GM23338 (cell line): Measurements from ENCODE around the gene KCNAB1. TPM values are rescaled to one million over a fixed set of nuclear protein-coding genes. Genes with fewer than 3 reads are reported as not detected.

Experiments used
- ATAC-seq: fragments of 200-7000 bp; cut with Tn5 transposase; 3 replicates; pipeline ENCODE4 v1.9.1; 2020
- DNase-seq: peaks from one replicate; pipeline ENCODE4 v3.0.0-alpha.2; 2015; ENCODE audit warnings: low spot score
- H2AFZ ChIP-seq: fragments of 200-600 bp; sonication (generic); 2 replicates; pipeline ENCODE4 v1.8.0; 2016; ENCODE audit warnings: antibody characterized with exemption, mild to moderate bottlenecking, moderate library complexity
- H3F3A ChIP-seq: fragments of 200-600 bp; sonication (generic); replicated peaks from 2 replicates; pipeline ENCODE4 v1.8.0; 2017; ENCODE audit warnings: antibody characterized with exemption, mixed run types, low read depth
- H3K27ac ChIP-seq: fragments of 200-600 bp; sonication (generic); 2 replicates; pipeline ENCODE4 v1.6.1; 2016; ENCODE audit warnings: low read depth
- H3K27me3 ChIP-seq: fragments of 200-600 bp; sonication (generic); 2 replicates; pipeline ENCODE4 v1.8.0; 2016; ENCODE audit warnings: mild to moderate bottlenecking, mixed run types, moderate library complexity; ENCODE audit not compliant: insufficient read depth
- H3K36me3 ChIP-seq: fragments of 200-600 bp; sonication (generic); 2 replicates; pipeline ENCODE4 v1.8.0; 2016; ENCODE audit warnings: mild to moderate bottlenecking; ENCODE audit not compliant: insufficient read depth
- H3K4me1 ChIP-seq: fragments of 200-600 bp; sonication (generic); 2 replicates; pipeline ENCODE4 v1.8.0; 2016; ENCODE audit warnings: mild to moderate bottlenecking, moderate library complexity; ENCODE audit not compliant: insufficient read depth
- H3K4me2 ChIP-seq: fragments of 200-600 bp; sonication (generic); 2 replicates; pipeline ENCODE4 v1.7.1; 2017; ENCODE audit warnings: mixed run types
- H3K4me3 ChIP-seq: fragments of 200-600 bp; sonication (generic); 2 replicates; pipeline ENCODE4 v1.6.1; 2016; ENCODE audit warnings: mixed run types
- H3K79me2 ChIP-seq: fragments of 200-600 bp; sonication (generic); replicated peaks from 2 replicates; pipeline ENCODE4 v1.8.0; 2017; ENCODE audit warnings: mild to moderate bottlenecking; ENCODE audit not compliant: insufficient read depth
- H3K9me2 ChIP-seq: fragments of 200-600 bp; sonication (generic); 2 replicates; pipeline ENCODE4 v1.8.0; 2017; ENCODE audit not compliant: insufficient read depth
- H4K20me1 ChIP-seq: fragments of 200-600 bp; sonication (generic); replicated peaks from 2 replicates; pipeline ENCODE4 v1.8.0; 2017; ENCODE audit warnings: mild to moderate bottlenecking; ENCODE audit not compliant: insufficient read depth
- H3K27ac Mint-ChIP-seq: 2 replicates; pipeline ENCODE4 v1.8.0; 2020; ENCODE audit warnings: inconsistent platforms, mild to moderate bottlenecking, moderate library complexity, mixed read lengths
- H3K27me3 Mint-ChIP-seq: 3 replicates; pipeline ENCODE4 v1.8.0; 2022; ENCODE audit warnings: low read depth, mild to moderate bottlenecking, moderate library complexity, mixed read lengths, inconsistent platforms; ENCODE audit not compliant: insufficient read depth, poor library complexity
- H3K36me3 Mint-ChIP-seq: 3 replicates; pipeline ENCODE4 v1.8.0; 2021; ENCODE audit warnings: low read depth, mild to moderate bottlenecking, inconsistent platforms, moderate library complexity, mixed read lengths
- H3K4me1 Mint-ChIP-seq: 3 replicates; pipeline ENCODE4 v1.8.0; 2020; ENCODE audit warnings: mild to moderate bottlenecking, inconsistent platforms, mixed read lengths
- H3K4me3 Mint-ChIP-seq: 3 replicates; pipeline ENCODE4 v1.8.0; 2021; ENCODE audit warnings: moderate library complexity, mild to moderate bottlenecking, inconsistent platforms, mixed read lengths
- H3K9me3 Mint-ChIP-seq: 3 replicates; pipeline ENCODE4 v1.8.0; 2020; ENCODE audit warnings: moderate library complexity, mild to moderate bottlenecking, inconsistent platforms, mixed read lengths
- CREB1 ChIP-seq: fragments of 250-450 bp; sonication (Bioruptor Pico); IDR thresholded peaks from 2 replicates; pipeline ENCODE4 v1.5.0; 2020; ENCODE audit warnings: low read depth, mild to moderate bottlenecking, moderate library complexity
- CTCF ChIP-seq, 2 experiments: fragments of 200-600 bp in 1 of 2; sonication (generic) in 1 of 2; conservative IDR thresholded peaks; 2 replicates each; pipeline versions ENCODE4 v1.5.1 to v1.6.1; 2016 to 2017; ENCODE audit warnings: antibody characterized with exemption in 2 of 2, low read depth in 2 of 2, mild to moderate bottlenecking in 2 of 2, moderate library complexity in 1 of 2
- ETS1 ChIP-seq: IDR thresholded peaks from 2 replicates; pipeline ENCODE4 v1.6.1; 2016; ENCODE audit warnings: antibody characterized with exemption
- EZH2 ChIP-seq: fragments of 200-600 bp; sonication (generic); IDR thresholded peaks from one replicate; pipeline ENCODE4 v1.8.0; 2017; ENCODE audit warnings: antibody characterized with exemption, mild to moderate bottlenecking, low read depth; ENCODE audit not compliant: unreplicated experiment
- EZH2phosphoT487 ChIP-seq: fragments of 200-600 bp; sonication (generic); IDR thresholded peaks from one replicate; pipeline ENCODE4 v1.8.1; 2018; ENCODE audit warnings: antibody characterized with exemption; ENCODE audit not compliant: unreplicated experiment
- JUNB ChIP-seq: IDR thresholded peaks from one replicate; pipeline ENCODE4 v1.6.1; 2016; ENCODE audit warnings: antibody characterized with exemption; ENCODE audit not compliant: unreplicated experiment
- NANOG ChIP-seq: IDR thresholded peaks from 2 replicates; pipeline ENCODE4 v1.6.1; 2016; ENCODE audit warnings: antibody characterized with exemption, borderline replicate concordance
- POLR2AphosphoS5 ChIP-seq: IDR thresholded peaks from 2 replicates; pipeline ENCODE4 v1.6.1; 2016; ENCODE audit warnings: antibody characterized with exemption, low read depth
- REST ChIP-seq: IDR thresholded peaks from one replicate; pipeline ENCODE4 v1.6.1; 2018; ENCODE audit warnings: antibody characterized with exemption; ENCODE audit not compliant: unreplicated experiment
- STAT1 ChIP-seq: IDR thresholded peaks from one replicate; pipeline ENCODE4 v1.6.1; 2016; ENCODE audit warnings: antibody characterized with exemption; ENCODE audit not compliant: unreplicated experiment
- ZNF114 ChIP-seq: fragments of 250-450 bp; sonication (Bioruptor Pico); IDR thresholded peaks from 2 replicates; pipeline ENCODE4 v1.5.0; 2020; ENCODE audit warnings: mild to moderate bottlenecking, moderate library complexity
- ZNF331 ChIP-seq: fragments of 250-450 bp; sonication (Bioruptor Pico); IDR thresholded peaks from 2 replicates; pipeline ENCODE4 v1.5.0; 2020; ENCODE audit warnings: low read depth, mild to moderate bottlenecking, moderate library complexity
- polyA plus RNA-seq: library from polyadenylated mRNA; unstranded; fragments of >200 nt; fragmentation: Nextera tagmentation; extraction: Ambion mirVana; gene quantifications from 2 replicates; pipeline ENCODE4 v1.2.1, GENCODE V29; 2016
- total RNA-seq: library from RNA; depleted of rRNA; stranded (reverse); fragments of >200 nt; shearing (Covaris generic); gene quantifications from 2 replicates; pipeline ENCODE4 v1.2.3, GENCODE V29; 2014

KCNAB1 gene
- total and polyA plus RNA-seq, 2 experiments from 2014 or later, result 0.69 to 2.6 TPM

- no peak for TF ChIP-seq REST
Observed at GRCh38 chr3:156126467-156126866, 6.1 kb downstream of the KCNAB1 start (continued).

GRCh38 chr3:156131241-156131640, 10.9 kb downstream of the KCNAB1 start:
- H3K4me1 ChIP-seq, result no peaks in the 10 kb centered on the region
- no peak for TF ChIP-seq EZH2
- TF ChIP-seq ZNF114 (CRISPR knock-in tag), result no peak
- no peaks in the 10 kb centered on the region for H4K20me1 ChIP-seq
- no peaks in the 10 kb centered on the region for H3K36me3 ChIP-seq
- no peak overlapping the region for H3K4me3 Mint-ChIP-seq
- H3K36me3 Mint-ChIP-seq, result no peaks in the 10 kb centered on the region
- ATAC-seq (no peak), DNase-seq (no peak)
- no peaks in the 10 kb centered on the region for H3K27me3 ChIP-seq
- H3K27ac Mint-ChIP-seq, result no peak overlapping the region
- peaks cover 3% of the 10 kb centered on the region for H3K27me3 Mint-ChIP-seq
- peak overlapping the region; percentile 57; the same call in 1 of the 2 replicates for H2AFZ ChIP-seq
- H3F3A ChIP-seq, result no peaks in the 10 kb centered on the region
- H3K4me1 Mint-ChIP-seq, result no peaks in the 10 kb centered on the region
- H3K9me3 Mint-ChIP-seq, result no peaks in the 10 kb centered on the region
- no peak overlapping the region for H3K27ac ChIP-seq
- H3K4me3 ChIP-seq, result no peak overlapping the region
- H3K79me2 ChIP-seq, result no peaks in the 10 kb centered on the region
- H3K4me2 ChIP-seq, result no peak overlapping the region
- no peaks in the 10 kb centered on the region for H3K9me2 ChIP-seq

- Histone ChIP-seq H2AFZ (peak overlapping the region; percentile 57; the same call in 1 of the 2 replicates), H3K4me2 (no peak overlapping the region), H3K79me2 (no peaks in the 10 kb centered on the region), H3K36me3 (no peaks in the 10 kb centered on the region), H3K27me3 (no peaks in the 10 kb centered on the region), H3F3A (no peaks in the 10 kb centered on the region), H3K4me3 (no peak overlapping the region), H3K27ac (no peak overlapping the region), H3K4me1 (no peaks in the 10 kb centered on the region), H3K9me2 (no peaks in the 10 kb centered on the region), H4K20me1 (no peaks in the 10 kb centered on the region)
- ATAC-seq (no peak; the same call in 2 of the 3 replicates), DNase-seq (no peak)
- Mint-ChIP-seq H3K36me3 (no peaks in the 10 kb centered on the region), H3K9me3 (no peaks in the 10 kb centered on the region), H3K27ac (no peak overlapping the region), H3K4me1 (no peaks in the 10 kb centered on the region), H3K27me3 (peaks cover 3% of the 10 kb centered on the region), H3K4me3 (no peak overlapping the region)
- TF ChIP-seq REST (no peak), CTCF (conservative IDR thresholded peaks at IDR 0.05; ENCODE audit: low read depth in 2 of 2) (no peak), EZH2phosphoT487 (no peak), ETS1 (no peak), STAT1 (no peak), CREB1 (no peak), ZNF114 (CRISPR knock-in tag) (no peak), JUNB (no peak), EZH2 (no peak), POLR2AphosphoS5 (no peak), ZNF331 (no peak), NANOG (no peak)
Observed at GRCh38 chr3:156131799-156132198, 11.4 kb downstream of the KCNAB1 start.
